IMR-90 (cell line): ENCODE results near the gene ODAD3. TPM values are rescaled to one million over a fixed set of nuclear protein-coding genes. Genes with fewer than 3 reads are reported as not detected.

Source experiments
- ATAC-seq: fragments of 200-7000 bp; cut with Tn5 transposase; 2 replicates; pipeline ENCODE4 v1.9.1; 2020; ENCODE audit warnings: low read depth, mild to moderate bottlenecking, moderate library complexity
- BruUV-seq: library from RNA; stranded (reverse); fragments of 400-500 nt; replicated peaks from 2 replicates; lab custom pipeline; 2021; lab: Mats Ljungman, UMichigan
- CTCF ChIA-PET: fragments of 300-600 bp; formaldehyde crosslinking; extraction: SDS; loops from one replicate; lab custom pipeline; 2021; ENCODE audit warnings: antibody characterized with exemption; lab: Yijun Ruan, JAX
- POLR2A ChIA-PET: fragments of 300-600 bp; sonication (Branson Sonifier 250); formaldehyde crosslinking; loops from one replicate; lab custom pipeline; 2022; ENCODE audit warnings: antibody characterized with exemption; ENCODE audit not compliant: unreplicated experiment; lab: Charles Lee
- DNase-seq: peaks from one replicate; pipeline ENCODE4 v3.0.0; 2013
- H2AFZ ChIP-seq: replicated peaks from 2 replicates; pipeline ENCODE3; 2013; ENCODE audit warnings: low read length, mild to moderate bottlenecking; ENCODE audit not compliant: poor library complexity
- H2AK5ac ChIP-seq: 2 replicates; pipeline ENCODE4 v1.6.1; 2013; ENCODE audit warnings: low read depth, low read length, inconsistent platforms
- H2AK9ac ChIP-seq: replicated peaks from 2 replicates; pipeline ENCODE3; 2013; ENCODE audit warnings: mild to moderate bottlenecking, low read depth, low read length, moderate library complexity; ENCODE audit not compliant: poor library complexity
- H2BK120ac ChIP-seq: 2 replicates; pipeline ENCODE4 v1.6.1; 2013; ENCODE audit warnings: low read depth, low read length, inconsistent platforms
- H2BK15ac ChIP-seq: 3 replicates; pipeline ENCODE4 v1.6.1; 2013; ENCODE audit warnings: low read depth, low read length, inconsistent platforms
- H2BK20ac ChIP-seq: 2 replicates; pipeline ENCODE4 v1.6.1; 2013; ENCODE audit warnings: low read depth, mild to moderate bottlenecking, inconsistent platforms, low read length, moderate library complexity
- H2BK5ac ChIP-seq: 2 replicates; pipeline ENCODE4 v1.6.1; 2013; ENCODE audit warnings: mild to moderate bottlenecking, low read depth, low read length, inconsistent platforms; ENCODE audit not compliant: poor library complexity, severe bottlenecking
- H3K14ac ChIP-seq: replicated peaks from 2 replicates; pipeline ENCODE4 v1.6.1; 2013; ENCODE audit warnings: low read depth, low read length, inconsistent platforms
- H3K18ac ChIP-seq: 2 replicates; pipeline ENCODE4 v1.6.1; 2013; ENCODE audit warnings: low read depth, low read length, control low read depth
- H3K23ac ChIP-seq: 2 replicates; pipeline ENCODE4 v1.6.1; 2013; ENCODE audit warnings: low read depth, low read length, inconsistent platforms
- H3K27ac ChIP-seq: 2 replicates; pipeline ENCODE4 v1.5.1; 2013; ENCODE audit warnings: mild to moderate bottlenecking, control low read depth, low read length; ENCODE audit not compliant: insufficient read depth
- H3K27me3 ChIP-seq: 2 replicates; pipeline ENCODE4 v1.6.1; 2013; ENCODE audit warnings: low read length; ENCODE audit not compliant: control insufficient read depth, insufficient read depth
- H3K36me3 ChIP-seq: 2 replicates; pipeline ENCODE4 v1.6.1; 2013; ENCODE audit warnings: low read length, mixed read lengths; ENCODE audit not compliant: control insufficient read depth, insufficient read depth
- H3K4ac ChIP-seq: 2 replicates; pipeline ENCODE4 v1.6.1; 2013; ENCODE audit warnings: low read depth, low read length, inconsistent platforms
- H3K4me1 ChIP-seq: 2 replicates; pipeline ENCODE4 v1.6.1; 2013; ENCODE audit warnings: low read length, mixed read lengths; ENCODE audit not compliant: control insufficient read depth, insufficient read depth
- H3K4me2 ChIP-seq: 2 replicates; pipeline ENCODE4 v1.6.1; 2013; ENCODE audit warnings: low read depth, mild to moderate bottlenecking, control low read depth, low read length, moderate library complexity
- H3K4me3 ChIP-seq: 2 replicates; pipeline ENCODE4 v1.5.1; 2013; ENCODE audit warnings: low read depth, mild to moderate bottlenecking, control low read depth, low read length, moderate library complexity; ENCODE audit not compliant: insufficient read depth
- H3K56ac ChIP-seq: 2 replicates; pipeline ENCODE4 v1.6.1; 2013; ENCODE audit warnings: low read length, inconsistent platforms; ENCODE audit not compliant: insufficient read depth; ENCODE audit errors: extremely low read depth
- H3K79me1 ChIP-seq, 2 experiments: 2 replicates each; pipeline ENCODE4 v1.6.1; 2013; ENCODE audit warnings: low read length in 2 of 2, inconsistent platforms in 1 of 2, low read depth in 1 of 2
- H3K9ac ChIP-seq: 2 replicates; pipeline ENCODE4 v1.6.1; 2013; ENCODE audit warnings: low read depth, low read length, control low read depth
- H3K9me1 ChIP-seq: 2 replicates; pipeline ENCODE4 v1.6.1; 2013; ENCODE audit warnings: low read length, inconsistent platforms; ENCODE audit not compliant: insufficient read depth
- H3K9me3 ChIP-seq: 2 replicates; pipeline ENCODE4 v1.6.1; 2013; ENCODE audit warnings: low read length; ENCODE audit not compliant: control insufficient read depth, insufficient read depth
- H4K20me1 ChIP-seq: 2 replicates; pipeline ENCODE4 v1.6.1; 2013; ENCODE audit warnings: low read length, inconsistent platforms; ENCODE audit not compliant: insufficient read depth
- H4K5ac ChIP-seq: 2 replicates; pipeline ENCODE4 v1.6.1; 2013; ENCODE audit warnings: mild to moderate bottlenecking, low read depth, low read length, control low read depth
- H4K8ac ChIP-seq, 2 experiments: 2 replicates each; pipeline ENCODE4 v1.6.1; 2013; ENCODE audit warnings: low read depth in 2 of 2, low read length in 2 of 2, control low read depth in 1 of 2, inconsistent platforms in 1 of 2
- H4K91ac ChIP-seq: 2 replicates; pipeline ENCODE4 v1.6.1; 2013; ENCODE audit warnings: low read depth, low read length, inconsistent platforms; ENCODE audit not compliant: insufficient read depth
- BHLHE40 ChIP-seq: fragments of 150-350 bp; IDR thresholded peaks from 2 replicates; pipeline ENCODE4 v1.6.1; 2016; ENCODE audit warnings: mild to moderate bottlenecking, low read depth, low read length
- CEBPB ChIP-seq: IDR thresholded peaks from 2 replicates; pipeline ENCODE4 v1.6.1; 2012; ENCODE audit warnings: low read depth, low read length, improper control_type of control experiment
- CHD1 ChIP-seq: IDR thresholded peaks from 2 replicates; pipeline ENCODE4 v1.6.1; 2012; ENCODE audit warnings: low read depth, low read length, improper control_type of control experiment
- CTCF ChIP-seq: conservative IDR thresholded peaks from 2 replicates; pipeline ENCODE4 v1.5.1; 2012; ENCODE audit warnings: mild to moderate bottlenecking, low read depth, low read length, improper control_type of control experiment
- ELK1 ChIP-seq: fragments of 150-350 bp; IDR thresholded peaks from 2 replicates; pipeline ENCODE4 v1.6.1; 2016; ENCODE audit warnings: low read depth, mild to moderate bottlenecking, low read length, moderate library complexity, borderline replicate concordance
- FOS ChIP-seq: fragments of 150-350 bp; IDR thresholded peaks from 2 replicates; pipeline ENCODE4 v1.6.1; 2016; ENCODE audit warnings: low read depth, low read length
- MAFK ChIP-seq: IDR thresholded peaks from 2 replicates; pipeline ENCODE4 v1.6.1; 2012; ENCODE audit warnings: low read depth, low read length, improper control_type of control experiment
- MAZ ChIP-seq: IDR thresholded peaks from 2 replicates; pipeline ENCODE4 v1.6.1; 2012; ENCODE audit warnings: low read depth, mild to moderate bottlenecking, low read length, improper control_type of control experiment, moderate library complexity, borderline replicate concordance
- MXI1 ChIP-seq: IDR thresholded peaks from 2 replicates; pipeline ENCODE4 v1.6.1; 2012; ENCODE audit warnings: low read depth, mild to moderate bottlenecking, low read length, moderate library complexity, borderline replicate concordance
- NFE2L2 ChIP-seq: fragments of 150-350 bp; IDR thresholded peaks from 2 replicates; pipeline ENCODE4 v1.6.1; 2016; ENCODE audit warnings: low read depth, mild to moderate bottlenecking, low read length
- POLR2A ChIP-seq: IDR thresholded peaks from 2 replicates; pipeline ENCODE4 v1.6.1; 2012; ENCODE audit warnings: mild to moderate bottlenecking, low read depth, low read length
- RAD21 ChIP-seq: IDR thresholded peaks from 2 replicates; pipeline ENCODE4 v1.6.1; 2012; ENCODE audit warnings: low read length, improper control_type of control experiment
- RCOR1 ChIP-seq: IDR thresholded peaks from 2 replicates; pipeline ENCODE4 v1.6.1; 2012; ENCODE audit warnings: mild to moderate bottlenecking, low read length, improper control_type of control experiment; ENCODE audit not compliant: insufficient replicate concordance
- RFX5 ChIP-seq: IDR thresholded peaks from 2 replicates; pipeline ENCODE4 v1.8.0; 2012; ENCODE audit warnings: low read depth, mild to moderate bottlenecking, low read length, moderate library complexity
- SMC3 ChIP-seq: fragments of 150-350 bp; IDR thresholded peaks from 2 replicates; pipeline ENCODE4 v1.6.1; 2016; ENCODE audit warnings: low read depth, mild to moderate bottlenecking, antibody characterized with exemption, low read length, moderate library complexity
- USF2 ChIP-seq: fragments of 150-350 bp; IDR thresholded peaks from 2 replicates; pipeline ENCODE4 v1.6.1; 2017; ENCODE audit warnings: mild to moderate bottlenecking, antibody characterized with exemption, low read length, low read depth
- WGBS, 2 experiments: methylation state at CpG; one replicate each; pipeline versions ENCODE4 v1.1.5 to v1.1.7; 2013; ENCODE audit warnings: missing lambda C conversion rate in 2 of 2; ENCODE audit not compliant: insufficient read length in 1 of 2; ENCODE audit errors: extremely low coverage in 2 of 2; 5-methylcytosine and 5-hydroxymethylcytosine counted together
- dilution Hi-C: fragments of 300-500 bp; cut with HindIII; formaldehyde crosslinking; loops from one replicate; pipeline ENCODE4 v1.14.3; 2018; ENCODE audit warnings: low sequenced_read_pairs; ENCODE audit not compliant: unreplicated experiment
- in situ Hi-C: fragments of 300-500 bp; cut with MboI; formaldehyde crosslinking; loops from 3 replicates; pipeline ENCODE4 v1.14.3; 2019; ENCODE audit warnings: low sequenced_read_pairs, inconsistent platforms, mixed read lengths
- intact Hi-C: fragments of 100-400 bp; cut with micrococcal nuclease; formaldehyde crosslinking; loops from 2 replicates; pipeline ENCODE4 v1.10.0; 2022
- polyA plus RNA-seq, 3 experiments: library from polyadenylated mRNA; depleted of rRNA; stranded (reverse); fragments of >200 nt; gene quantifications; 2 replicates each; pipeline ENCODE4 v1.2.3, GENCODE V29; 2012; ENCODE audit warnings: low replicate concordance in 1 of 3
- total RNA-seq: library from RNA; depleted of rRNA; stranded (reverse); fragments of >200 nt; gene quantifications from 2 replicates; pipeline ENCODE4 v1.2.3, GENCODE V29; 2012

Gene ODAD3
- total and polyA plus RNA-seq, 2 of the 4 experiments (the other 2 are of a cell fraction), result under 0.01 to 0.44 TPM

GRCh38 chr19:11445141-11445540 is 10.2 kb upstream of the ODAD3 start:
- Histone ChIP-seq H2BK20ac (no peak overlapping the region), H3K27ac (no peak overlapping the region), H3K4ac (no peak overlapping the region), H3K14ac (no peak overlapping the region), H4K5ac (no peak overlapping the region), H2AK5ac (no peak overlapping the region), H2AFZ (no peak overlapping the region), H4K20me1 (peaks cover 4% of the 10 kb centered on the region; the same call in 1 of the 2 replicates), H3K9me3 (no peaks in the 10 kb centered on the region), H3K18ac (no peak overlapping the region), H3K23ac (no peak overlapping the region), H2BK5ac (no peak overlapping the region), H3K9me1 (no peaks in the 10 kb centered on the region), H3K4me1 (no peaks in the 10 kb centered on the region), H3K56ac (no peak overlapping the region), H3K79me1 (peaks cover 3 to 29% of the 10 kb centered on the region in 2 experiments), H4K8ac (no peak overlapping the region), H3K4me2 (no peak overlapping the region), H3K36me3 (peaks cover 65% of the 10 kb centered on the region), H2AK9ac (no peak overlapping the region), H3K4me3 (no peak overlapping the region), H2BK15ac (no peak overlapping the region), H3K27me3 (no peaks in the 10 kb centered on the region), H2BK120ac (no peak overlapping the region), H3K9ac (no peak overlapping the region), H4K91ac (no peak overlapping the region)
- no peak for TF ChIP-seq RFX5
- no peak for TF ChIP-seq CEBPB
- no peak for TF ChIP-seq RAD21
- TF ChIP-seq CHD1, result no peak
- no peak for TF ChIP-seq BHLHE40
- no peak for TF ChIP-seq POLR2A
- TF ChIP-seq SMC3, result no peak
- TF ChIP-seq RCOR1, result no peak
- no peak for TF ChIP-seq MAZ
- no peak for TF ChIP-seq MXI1
- no peak for TF ChIP-seq ELK1
- no peak for TF ChIP-seq USF2
- TF ChIP-seq CTCF, result no peak
- no peak for TF ChIP-seq FOS
- no peak for TF ChIP-seq NFE2L2
- TF ChIP-seq MAFK, result no peak
- no peak for ATAC-seq
- ChIA-PET POLR2A (no interaction called here), CTCF (no interaction called here)
- 90% methylated on average over 5 of the region's 13 CpGs; no CpG with 5 or more reads in 1 of the 2 experiments for WGBS, 2 experiments
- dilution Hi-C loops (no loop called here), intact Hi-C loops (no loop called here), in situ Hi-C loops (no loop called here)
- BruUV-seq, result no TSS peak
- no peak for DNase-seq
